ENCODE measurements around the gene TLCD3B. TPM values are rescaled to one million over a fixed set of nuclear protein-coding genes. Genes with fewer than 3 reads are reported as not detected.

TLCD3B gene
- total and polyA plus RNA-seq, 9 of the 15 experiments (the other 6 are each of a cell fraction or from before 2014, with no cell fraction given), result 0.10 to 0.52 (median 0.23) TPM; not detected in 4

GRCh38 chr16:29991571-29991904 lies 39.5 kb downstream of the TLCD3B start:
- no peaks in the 10 kb centered on the region for H4K20me1 ChIP-seq (replicated peaks; ENCODE audit: control insufficient read depth, insufficient read depth, low read length)
- H3K9me3 ChIP-seq (replicated peaks; ENCODE audit: control insufficient read depth, insufficient read depth, low read depth, low read length), result no peaks in the 10 kb centered on the region
- DNase-seq (ENCODE audit: extremely low read depth in 1 of 4, low spot score in 3 of 4) (no peak), FAIRE-seq (no peak), ATAC-seq (no peak)
- no peaks in the 10 kb centered on the region for H3K9me1 ChIP-seq (ENCODE audit: control insufficient read depth, insufficient read depth, low read length)
- intact Hi-C loops (cut with micrococcal nuclease) (no loop called here), in situ Hi-C loops (cut with MboI) (no loop called here)
- no peak overlapping the region for H3K4me3 ChIP-seq
- peak overlapping the region in 1 of 2 experiments; percentile 53; a peak in 2 of 4 replicates for H3K9ac ChIP-seq (ENCODE audit: insufficient read depth in 1 of 2, low read depth in 2 of 2, low read length in 2 of 2)
- H3K36me3 ChIP-seq (ENCODE audit: control insufficient read depth, insufficient read depth, low read length), result peaks cover 71% of the 10 kb centered on the region; the same call in 2 of the 3 replicates
- no peak overlapping the region for H2AFZ ChIP-seq (ENCODE audit: low read depth, low read length)
- TF ChIP-seq TRIM28 (IDR thresholded peaks at IDR 0.05) (no peak), POLR2G (IDR thresholded peaks at IDR 0.05; ENCODE audit: low read depth, low read length) (0 out of 2 replicates have a peak, but pooled peaks have one; percentile 18), MYNN (IDR thresholded peaks at IDR 0.05) (0 out of 2 replicates have a peak, but pooled peaks have one; percentile 29), MYNN (CRISPR knock-in tag; IDR thresholded peaks at IDR 0.05) (no peak)
- peaks cover 10 to 54% of the 10 kb centered on the region in 2 experiments; a peak in 4 of 5 replicates for H3K4me1 ChIP-seq (replicated peaks in 1 of 2; ENCODE audit: control insufficient read depth in 2 of 2, insufficient read depth in 2 of 2, low read length in 2 of 2)
- WGBS (ENCODE audit: insufficient coverage, low coverage, missing lambda C conversion rate), result 94% methylated on average over 3 of the region's 5 CpGs
- H3K27ac ChIP-seq (ENCODE audit: extremely low read depth, low read depth, low read length), result no peak overlapping the region
- BruUV-seq (replicated peaks), result no TSS peak
- H3K79me2 ChIP-seq (ENCODE audit: control insufficient read depth, insufficient read depth, low read length), result peaks cover 8% of the 10 kb centered on the region
- no peak overlapping the region for H3K4me2 ChIP-seq (ENCODE audit: insufficient read depth, low read length)
- ChIA-PET POLR2A (interaction anchor here (0.6 to 4.2 kb wide), 3 partner anchors 14 to 356 kb away, joined by 3 to 20 read pairs (median 6); no protein-coding TSS in a partner anchor), CTCF (ENCODE audit: low intra/inter-chr PET ratio) (no interaction called here)
- H3K27me3 ChIP-seq (ENCODE audit: control insufficient read depth in 2 of 2, insufficient read depth in 2 of 2, low read length in 2 of 2), result no peaks in the 10 kb centered on the region

DNA sequence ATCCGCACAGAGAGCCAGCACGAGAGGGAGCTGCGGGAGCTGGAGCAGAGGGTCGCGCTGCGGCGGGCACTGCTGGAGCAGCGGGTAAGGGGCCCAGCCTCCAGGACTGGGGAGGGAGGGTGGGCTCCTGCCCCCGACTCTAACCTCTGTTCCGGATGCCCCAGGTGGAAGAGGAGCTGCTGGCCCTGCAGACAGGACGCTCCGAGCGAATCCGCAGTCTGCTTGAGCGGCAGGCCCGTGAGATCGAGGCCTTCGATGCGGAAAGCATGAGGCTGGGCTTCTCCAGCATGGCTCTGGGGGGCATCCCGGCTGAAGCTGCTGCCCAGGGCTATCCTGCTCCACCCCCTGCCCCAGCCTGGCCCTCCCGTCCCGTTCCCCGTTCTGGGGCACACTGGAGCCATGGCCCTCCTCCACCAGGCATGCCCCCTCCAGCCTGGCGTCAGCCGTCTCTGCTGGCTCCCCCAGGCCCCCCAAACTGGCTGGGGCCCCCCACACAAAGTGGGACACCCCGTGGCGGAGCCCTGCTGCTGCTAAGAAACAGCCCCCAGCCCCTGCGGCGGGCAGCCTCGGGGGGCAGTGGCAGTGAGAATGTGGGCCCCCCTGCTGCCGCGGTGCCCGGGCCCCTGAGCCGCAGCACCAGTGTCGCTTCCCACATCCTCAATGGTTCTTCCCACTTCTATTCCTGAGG lies 40.0 kb downstream of the TLCD3B start:
- FAIRE-seq (no peak), ATAC-seq (no peak), DNase-seq (ENCODE audit: extremely low read depth in 1 of 4, low spot score in 3 of 4) (no peak)
- TF ChIP-seq POLR2G (IDR thresholded peaks at IDR 0.05; ENCODE audit: low read depth, low read length), result peak; percentile 67
- TF ChIP-seq RBFOX2 (IDR thresholded peaks at IDR 0.05; ENCODE audit: low read depth, low read length), result peak; percentile 33; the same call in 1 of the 2 replicates
- TF ChIP-seq, protein P1, sequence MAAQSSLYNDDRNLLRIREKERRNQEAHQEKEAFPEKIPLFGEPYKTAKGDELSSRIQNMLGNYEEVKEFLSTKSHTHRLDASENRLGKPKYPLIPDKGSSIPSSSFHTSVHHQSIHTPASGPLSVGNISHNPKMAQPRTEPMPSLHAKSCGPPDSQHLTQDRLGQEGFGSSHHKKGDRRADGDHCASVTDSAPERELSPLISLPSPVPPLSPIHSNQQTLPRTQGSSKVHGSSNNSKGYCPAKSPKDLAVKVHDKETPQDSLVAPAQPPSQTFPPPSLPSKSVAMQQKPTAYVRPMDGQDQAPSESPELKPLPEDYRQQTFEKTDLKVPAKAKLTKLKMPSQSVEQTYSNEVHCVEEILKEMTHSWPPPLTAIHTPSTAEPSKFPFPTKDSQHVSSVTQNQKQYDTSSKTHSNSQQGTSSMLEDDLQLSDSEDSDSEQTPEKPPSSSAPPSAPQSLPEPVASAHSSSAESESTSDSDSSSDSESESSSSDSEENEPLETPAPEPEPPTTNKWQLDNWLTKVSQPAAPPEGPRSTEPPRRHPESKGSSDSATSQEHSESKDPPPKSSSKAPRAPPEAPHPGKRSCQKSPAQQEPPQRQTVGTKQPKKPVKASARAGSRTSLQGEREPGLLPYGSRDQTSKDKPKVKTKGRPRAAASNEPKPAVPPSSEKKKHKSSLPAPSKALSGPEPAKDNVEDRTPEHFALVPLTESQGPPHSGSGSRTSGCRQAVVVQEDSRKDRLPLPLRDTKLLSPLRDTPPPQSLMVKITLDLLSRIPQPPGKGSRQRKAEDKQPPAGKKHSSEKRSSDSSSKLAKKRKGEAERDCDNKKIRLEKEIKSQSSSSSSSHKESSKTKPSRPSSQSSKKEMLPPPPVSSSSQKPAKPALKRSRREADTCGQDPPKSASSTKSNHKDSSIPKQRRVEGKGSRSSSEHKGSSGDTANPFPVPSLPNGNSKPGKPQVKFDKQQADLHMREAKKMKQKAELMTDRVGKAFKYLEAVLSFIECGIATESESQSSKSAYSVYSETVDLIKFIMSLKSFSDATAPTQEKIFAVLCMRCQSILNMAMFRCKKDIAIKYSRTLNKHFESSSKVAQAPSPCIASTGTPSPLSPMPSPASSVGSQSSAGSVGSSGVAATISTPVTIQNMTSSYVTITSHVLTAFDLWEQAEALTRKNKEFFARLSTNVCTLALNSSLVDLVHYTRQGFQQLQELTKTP (IDR thresholded peaks at IDR 0.05; ENCODE audit: low read depth in 1 of 2, partially characterized antibody in 2 of 2), result no peak
- Histone ChIP-seq H3K27me3 (ENCODE audit: control insufficient read depth in 2 of 2, insufficient read depth in 2 of 2, low read length in 2 of 2) (no peaks in the 10 kb centered on the region), H3K4me3 (no peak overlapping the region), H3K9ac (ENCODE audit: insufficient read depth in 1 of 2, low read depth in 2 of 2, low read length in 2 of 2) (peak overlapping the region in 1 of 2 experiments; percentile 53; a peak in 2 of 4 replicates), H3K4me2 (ENCODE audit: insufficient read depth, low read length) (no peak overlapping the region), H3K9me3 (replicated peaks; ENCODE audit: control insufficient read depth, insufficient read depth, low read depth, low read length) (no peaks in the 10 kb centered on the region), H3K9me1 (ENCODE audit: control insufficient read depth, insufficient read depth, low read length) (no peaks in the 10 kb centered on the region), H3K36me3 (ENCODE audit: control insufficient read depth, insufficient read depth, low read length) (peaks cover 77% of the 10 kb centered on the region; the same call in 2 of the 3 replicates), H3K4me1 (replicated peaks in 1 of 2; ENCODE audit: control insufficient read depth in 2 of 2, insufficient read depth in 2 of 2, low read length in 2 of 2) (peaks cover 9 to 50% of the 10 kb centered on the region in 2 experiments; a peak in 4 of 5 replicates), H3K27ac (ENCODE audit: extremely low read depth, low read depth, low read length) (no peak overlapping the region), H3K79me2 (ENCODE audit: control insufficient read depth, insufficient read depth, low read length) (peaks cover 4% of the 10 kb centered on the region; the same call in 2 of the 3 replicates), H4K20me1 (replicated peaks; ENCODE audit: control insufficient read depth, insufficient read depth, low read length) (no peaks in the 10 kb centered on the region), H2AFZ (ENCODE audit: low read depth, low read length) (no peak overlapping the region)
- ChIA-PET CTCF (ENCODE audit: low intra/inter-chr PET ratio) (no interaction called here), POLR2A (interaction anchor here (0.6 to 4.2 kb wide), 4 partner anchors 12 to 357 kb away, joined by 3 to 20 read pairs (median 4); no protein-coding TSS in a partner anchor)
- in situ Hi-C loops (cut with MboI), result no loop called here
- no TSS peak for BruUV-seq (replicated peaks)
- 96% methylated on average over 17 of the region's 35 CpGs for WGBS (ENCODE audit: insufficient coverage, low coverage, missing lambda C conversion rate)
- intact Hi-C loops (cut with micrococcal nuclease), result no loop called here

Data from K562 (cell line).